Endodermal cell (in vitro differentiated cells): ENCODE results near the gene PPRC1. TPM values are rescaled to one million over a fixed set of nuclear protein-coding genes. Genes with fewer than 3 reads are reported as not detected.
A peak's percentile ranks its signal among the peaks of the same experiment; 100 is the strongest.

ENCODE experiments used
- DNase-seq: peaks from one replicate; pipeline ENCODE4 v3.0.0-alpha.2; 2017
- H3K27ac ChIP-seq: 2 replicates; pipeline ENCODE4 v1.5.1; 2013; ENCODE audit warnings: mild to moderate bottlenecking, low read depth, low read length, moderate library complexity
- H3K27me3 ChIP-seq: 2 replicates; pipeline ENCODE4 v1.6.1; 2013; ENCODE audit warnings: mild to moderate bottlenecking, low read length, moderate library complexity; ENCODE audit not compliant: insufficient read depth, control insufficient read depth, poor library complexity, severe bottlenecking
- H3K36me3 ChIP-seq: 2 replicates; pipeline ENCODE4 v1.7.0; 2013; ENCODE audit warnings: mild to moderate bottlenecking, low read length, moderate library complexity; ENCODE audit not compliant: control insufficient read depth, insufficient read depth
- H3K4me1 ChIP-seq: one replicate; pipeline ENCODE4 v1.7.0; 2013; ENCODE audit warnings: low read length; ENCODE audit not compliant: control insufficient read depth, insufficient read depth
- H3K4me3 ChIP-seq: 2 replicates; pipeline ENCODE4 v1.5.1; 2013; ENCODE audit warnings: mild to moderate bottlenecking, low read length, moderate library complexity
- H3K9ac ChIP-seq: 2 replicates; pipeline ENCODE4 v1.6.1; 2013; ENCODE audit warnings: mild to moderate bottlenecking, low read length, moderate library complexity; ENCODE audit not compliant: poor library complexity, severe bottlenecking; ENCODE audit errors: extremely low read depth
- H3K9me3 ChIP-seq: 2 replicates; pipeline ENCODE4 v1.6.1; 2013; ENCODE audit warnings: mild to moderate bottlenecking, low read length, moderate library complexity; ENCODE audit not compliant: control insufficient read depth
- H3K27ac Mint-ChIP-seq: 2 replicates; pipeline ENCODE4 v1.8.0; 2020; ENCODE audit warnings: mixed read lengths
- H3K27me3 Mint-ChIP-seq: 2 replicates; pipeline ENCODE4 v1.8.0; 2021; ENCODE audit warnings: mild to moderate bottlenecking, mixed read lengths; ENCODE audit not compliant: insufficient read depth
- H3K36me3 Mint-ChIP-seq: 2 replicates; pipeline ENCODE4 v1.8.0; 2020; ENCODE audit warnings: low read depth, mixed read lengths
- H3K4me1 Mint-ChIP-seq: 2 replicates; pipeline ENCODE4 v1.8.0; 2020; ENCODE audit warnings: mixed read lengths
- H3K4me3 Mint-ChIP-seq: 2 replicates; pipeline ENCODE4 v1.8.0; 2020; ENCODE audit warnings: mild to moderate bottlenecking, moderate library complexity, mixed read lengths
- H3K9me3 Mint-ChIP-seq: 2 replicates; pipeline ENCODE4 v1.8.0; 2020; ENCODE audit warnings: mild to moderate bottlenecking, mixed read lengths
- CTCF ChIP-seq: fragments of 200-600 bp; sonication (generic); conservative IDR thresholded peaks from 2 replicates; pipeline ENCODE4 v1.5.0; 2021; ENCODE audit warnings: antibody characterized with exemption, mild to moderate bottlenecking
- WGBS, 2 experiments: methylation state at CpG; one replicate each; pipeline versions ENCODE4 v1.1.5 to v1.1.7; 2013; ENCODE audit warnings: missing lambda C conversion rate in 2 of 2, mixed read lengths in 1 of 2; ENCODE audit not compliant: insufficient coverage in 1 of 2, insufficient read length in 1 of 2; 5-methylcytosine and 5-hydroxymethylcytosine counted together
- total RNA-seq, 2 donors: library from RNA; stranded (reverse); fragmentation: NEBNext Ultra II Directional in 1 of 2; extraction: Animal tissue kit (Norgen Biotek cat#: 25700) in 1 of 2; gene quantifications; 2 replicates in 1 of 2; 3 replicates in 1 of 2; pipeline ENCODE4 v1.2.1, GENCODE V29; 2021

PPRC1 gene
- total RNA-seq, 2 donors from 2014 or later, result 44.5 to 44.7 TPM

GRCh38 chr10:102140218-102140617 lies 7.4 kb downstream of the PPRC1 start:
- TF ChIP-seq CTCF, result no peak
- Mint-ChIP-seq H3K27me3 (no peaks in the 10 kb centered on the region), H3K4me1 (peaks cover 24% of the 10 kb centered on the region), H3K27ac (no peak overlapping the region), H3K9me3 (no peaks in the 10 kb centered on the region), H3K4me3 (no peak overlapping the region), H3K36me3 (peaks cover 62% of the 10 kb centered on the region)
- H3K27ac ChIP-seq, result no peak overlapping the region
- peaks cover 75% of the 10 kb centered on the region for H3K36me3 ChIP-seq
- DNase-seq, result no peak
- no peak overlapping the region for H3K9ac ChIP-seq
- H3K27me3 ChIP-seq, result no peaks in the 10 kb centered on the region
- H3K4me1 ChIP-seq, result peaks cover 21% of the 10 kb centered on the region
- H3K4me3 ChIP-seq, result no peak overlapping the region
- WGBS, 2 experiments, result 94 to 100% methylated on average over 4 of the region's 4 CpGs
- H3K9me3 ChIP-seq, result no peaks in the 10 kb centered on the region

GRCh38 chr10:102140913-102141540 lies 8.2 kb downstream of the PPRC1 start:
- H3K4me1 ChIP-seq, result peaks cover 21% of the 10 kb centered on the region
- Mint-ChIP-seq H3K27ac (no peak overlapping the region), H3K4me3 (no peak overlapping the region), H3K27me3 (no peaks in the 10 kb centered on the region), H3K9me3 (no peaks in the 10 kb centered on the region), H3K36me3 (peaks cover 67% of the 10 kb centered on the region), H3K4me1 (peaks cover 19% of the 10 kb centered on the region)
- no peaks in the 10 kb centered on the region for H3K9me3 ChIP-seq
- H3K27ac ChIP-seq, result no peak overlapping the region
- no peaks in the 10 kb centered on the region for H3K27me3 ChIP-seq
- H3K36me3 ChIP-seq, result peaks cover 76% of the 10 kb centered on the region
- H3K9ac ChIP-seq, result no peak overlapping the region
- DNase-seq, result no peak
- 92 to 97% methylated on average over 4 to 5 of the region's 5 CpGs for WGBS, 2 experiments
- H3K4me3 ChIP-seq, result no peak overlapping the region
- no peak for TF ChIP-seq CTCF

- Mint-ChIP-seq H3K4me1 (peaks cover 17% of the 10 kb centered on the region), H3K9me3 (no peaks in the 10 kb centered on the region), H3K4me3 (no peak overlapping the region), H3K36me3 (peaks cover 73% of the 10 kb centered on the region), H3K27me3 (no peaks in the 10 kb centered on the region), H3K27ac (peak overlapping the region; percentile 66)
- Histone ChIP-seq H3K9ac (no peak overlapping the region), H3K4me3 (no peak overlapping the region), H3K9me3 (no peaks in the 10 kb centered on the region), H3K36me3 (peaks cover 82% of the 10 kb centered on the region), H3K27me3 (no peaks in the 10 kb centered on the region), H3K4me1 (peaks cover 21% of the 10 kb centered on the region), H3K27ac (no peak overlapping the region)
- WGBS, 2 experiments, result 85 to 95% methylated on average over 3 to 4 of the region's 4 CpGs
- TF ChIP-seq CTCF, result no peak
- no peak for DNase-seq
Measured at GRCh38 chr10:102141583-102142107, 8.8 kb downstream of the PPRC1 start.
